Heart left ventricle (tissue), 16 donors: ENCODE measurements around the gene DLGAP1. TPM values are rescaled to one million over a fixed set of nuclear protein-coding genes. Genes with fewer than 3 reads are reported as not detected.

Experiments used
- ATAC-seq, 4 donors: fragments of 200-7000 bp; cut with Tn5 transposase; one replicate each; pipeline ENCODE4 v1.9.1; 2020 to 2022; ENCODE audit warnings: moderate library complexity in 4 of 4, mild to moderate bottlenecking in 3 of 4, moderate number of reproducible peaks in 1 of 4
- DNase-seq, 5 donors: peaks; one replicate each; pipeline ENCODE4 v3.0.0-alpha.2; 2020
- H3K27ac ChIP-seq, 12 donors: fragments of 200-600 bp; sonication (generic) in 4 of 12; one replicate each; pipeline versions ENCODE4 v1.5.0 to v1.8.0; 2016 to 2022; ENCODE audit warnings: mild to moderate bottlenecking in 2 of 12
- H3K27me3 ChIP-seq, 9 donors: fragments of 200-600 bp; sonication (generic) in 2 of 9; one replicate each; pipeline versions ENCODE4 v1.5.1 to v1.8.0; 2016 to 2022; ENCODE audit warnings: mild to moderate bottlenecking in 3 of 9
- H3K36me3 ChIP-seq, 9 donors: fragments of 200-600 bp; sonication (generic) in 2 of 9; one replicate each; pipeline versions ENCODE4 v1.5.0 to v1.8.0; 2018 to 2022; ENCODE audit warnings: mild to moderate bottlenecking in 2 of 9
- H3K4me1 ChIP-seq, 12 donors: fragments of 200-600 bp; sonication (generic) in 4 of 12; one replicate each; pipeline versions ENCODE4 v1.5.0 to v1.8.0; 2016 to 2022; ENCODE audit warnings: mild to moderate bottlenecking in 3 of 12
- H3K4me3 ChIP-seq, 12 donors: fragments of 200-600 bp; sonication (generic) in 4 of 12; one replicate each; pipeline versions ENCODE4 v1.5.0 to v1.8.0; 2017 to 2022; ENCODE audit warnings: mild to moderate bottlenecking in 9 of 12, moderate library complexity in 4 of 12
- H3K9me3 ChIP-seq, 12 donors: fragments of 200-600 bp; sonication (generic) in 4 of 12; one replicate each; pipeline versions ENCODE4 v1.5.0 to v1.8.0; 2016 to 2022; ENCODE audit warnings: mild to moderate bottlenecking in 1 of 12
- POLR2A ChIP-seq, 2 donors: fragments of 450-650 bp; IDR thresholded peaks; one replicate each; pipeline ENCODE4 v1.6.1; 2017; ENCODE audit warnings: antibody characterized with exemption in 2 of 2, mild to moderate bottlenecking in 2 of 2, moderate library complexity in 2 of 2
- WGBS, 4 donors: extraction: QIAGEN DNeasy Blood & Tissue Kit in 2 of 4; methylation state at CpG; one replicate each; pipeline versions ENCODE4 v1.1.5 to v1.1.7; 2013 to 2018; 5-methylcytosine and 5-hydroxymethylcytosine counted together
- intact Hi-C, 10 donors: fragments of 100-400 bp; cut with DNase I; formaldehyde crosslinking; loops; one replicate each; pipeline versions ENCODE4 v1.11.1 to v1.14.2; 2022
- polyA plus RNA-seq, 2 donors: library from polyadenylated mRNA; stranded (reverse); fragments of 200-250 nt; gene quantifications; one replicate each; pipeline ENCODE4 v1.2.3, GENCODE V29; 2013
- total RNA-seq, 9 donors: library from RNA; depleted of rRNA in 2 of 9; stranded (reverse); fragments of >200 nt in 2 of 9; fragmentation: NEBNext Ultra II Directional in 3 of 9; extraction: Animal tissue kit (Norgen Biotek cat#: 25700) in 3 of 9; gene quantifications; one replicate each; pipeline versions ENCODE4 v1.1.0 to v1.2.4, GENCODE V29; 2016 to 2023
- TF ChIP-seq, protein P1 (sequence below), 12 donors: fragments of 200-600 bp; sonication (generic) in 4 of 12; IDR thresholded peaks; one replicate each; pipeline versions ENCODE4 v1.5.0 to v1.8.0; 2018 to 2022; ENCODE audit warnings: antibody characterized with exemption in 12 of 12, mild to moderate bottlenecking in 5 of 12
- donor health status: ischemic (EF 13 %, LVEDD 7.1; RV severe dilation, severe dysfunction).
- donor health status: healthy with polysubstance abuse.
- donor health status: DM: no; HTN: yes; CAD: no.
- donor health status: DM: no; HTN: no; CAD: no.
- donor health status: ischemic (EF 25% LVEDD 6.9; RV normal size, moderate dysfunction).
- donor health status: ischemic (EF 25% LVEDD 5.7; RV mildly dilated, moderate dysfunction).
- donor health status: healthy.
- donor health status: DM: yes; HTN: yes; CAD: no.
- donor health status: ischemic (EF 35%, LVEDD 5.7; RV mildly dilated, moderate dysfunction).
- donor health status: nonischemic (EF 11% LVEDD 7.7; RV severe dilation, severe dysfunction).
- donor health status: DM: yes; HTN: yes; CAD: no.
- donor health status: PGD.
- donor health status: ischemic (EF 29% LVEDD 5.4; RV normal size, mild dysfunction).
- donor health status: nonischemic (EF 23%, LVEDD 6.1; RV moderate dilation, normal function).

Gene DLGAP1
- total and polyA plus RNA-seq, 11 donors, result 0.10 to 5.5 (median 0.40) TPM; not detected in 1

DNA sequence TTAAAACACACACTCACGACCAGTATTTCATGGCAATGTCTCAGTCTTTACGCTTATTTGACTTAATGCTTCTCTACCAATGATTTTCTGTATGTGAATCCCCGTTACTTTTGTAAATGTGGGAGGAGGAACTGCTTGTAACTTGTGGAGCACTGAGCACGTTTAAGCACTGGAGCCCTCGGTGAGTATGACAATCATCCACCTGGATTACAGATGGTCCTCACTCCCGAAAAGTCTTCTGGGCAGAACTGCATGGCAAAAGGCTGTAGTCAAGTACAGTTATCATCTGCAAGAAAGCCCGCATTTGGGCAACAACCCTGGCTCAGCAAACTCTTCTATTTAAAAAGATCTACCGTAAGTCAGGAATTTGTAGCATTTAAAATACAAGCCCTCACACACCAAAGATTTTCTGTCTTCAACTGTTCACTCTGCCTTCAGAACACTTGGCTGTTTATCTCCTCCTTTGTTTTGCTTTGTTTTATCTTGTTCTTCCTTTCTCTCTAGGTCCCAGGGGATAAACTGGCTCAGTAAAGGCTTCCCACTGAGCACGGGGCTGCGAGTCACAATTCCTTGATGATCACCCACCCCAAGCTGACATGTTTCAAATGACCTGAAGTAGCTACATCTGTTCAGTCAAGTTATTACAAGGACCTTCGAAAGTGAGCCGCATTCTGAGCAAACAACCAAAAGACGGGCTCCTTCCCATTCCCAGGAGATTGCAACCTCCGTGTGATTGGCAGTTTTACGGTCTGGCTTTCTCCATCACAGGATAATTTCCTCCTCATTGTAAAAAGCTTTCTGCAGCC is 102.2 kb downstream of the DLGAP1 start:
- 38 to 49% (median 43%) methylated on average over 15 of the region's 15 CpGs for WGBS, 4 donors
- TF ChIP-seq, protein P1, sequence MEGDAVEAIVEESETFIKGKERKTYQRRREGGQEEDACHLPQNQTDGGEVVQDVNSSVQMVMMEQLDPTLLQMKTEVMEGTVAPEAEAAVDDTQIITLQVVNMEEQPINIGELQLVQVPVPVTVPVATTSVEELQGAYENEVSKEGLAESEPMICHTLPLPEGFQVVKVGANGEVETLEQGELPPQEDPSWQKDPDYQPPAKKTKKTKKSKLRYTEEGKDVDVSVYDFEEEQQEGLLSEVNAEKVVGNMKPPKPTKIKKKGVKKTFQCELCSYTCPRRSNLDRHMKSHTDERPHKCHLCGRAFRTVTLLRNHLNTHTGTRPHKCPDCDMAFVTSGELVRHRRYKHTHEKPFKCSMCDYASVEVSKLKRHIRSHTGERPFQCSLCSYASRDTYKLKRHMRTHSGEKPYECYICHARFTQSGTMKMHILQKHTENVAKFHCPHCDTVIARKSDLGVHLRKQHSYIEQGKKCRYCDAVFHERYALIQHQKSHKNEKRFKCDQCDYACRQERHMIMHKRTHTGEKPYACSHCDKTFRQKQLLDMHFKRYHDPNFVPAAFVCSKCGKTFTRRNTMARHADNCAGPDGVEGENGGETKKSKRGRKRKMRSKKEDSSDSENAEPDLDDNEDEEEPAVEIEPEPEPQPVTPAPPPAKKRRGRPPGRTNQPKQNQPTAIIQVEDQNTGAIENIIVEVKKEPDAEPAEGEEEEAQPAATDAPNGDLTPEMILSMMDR (IDR thresholded peaks at IDR 0.05), result no peak
- TF ChIP-seq POLR2A (IDR thresholded peaks at IDR 0.05), result no peak
- Histone ChIP-seq H3K4me1 (no peaks in the 10 kb centered on the region), H3K36me3 (no peaks in the 10 kb centered on the region), H3K27me3 (peaks cover 0 to 4% (median 0%) of the 10 kb centered on the region in 9 donors), H3K4me3 (no peak overlapping the region), H3K9me3 (no peaks in the 10 kb centered on the region), H3K27ac (no peak overlapping the region)
- intact Hi-C loops, result no loop called here
- DNase-seq, result no peak
- ATAC-seq, result no peak

DNA sequence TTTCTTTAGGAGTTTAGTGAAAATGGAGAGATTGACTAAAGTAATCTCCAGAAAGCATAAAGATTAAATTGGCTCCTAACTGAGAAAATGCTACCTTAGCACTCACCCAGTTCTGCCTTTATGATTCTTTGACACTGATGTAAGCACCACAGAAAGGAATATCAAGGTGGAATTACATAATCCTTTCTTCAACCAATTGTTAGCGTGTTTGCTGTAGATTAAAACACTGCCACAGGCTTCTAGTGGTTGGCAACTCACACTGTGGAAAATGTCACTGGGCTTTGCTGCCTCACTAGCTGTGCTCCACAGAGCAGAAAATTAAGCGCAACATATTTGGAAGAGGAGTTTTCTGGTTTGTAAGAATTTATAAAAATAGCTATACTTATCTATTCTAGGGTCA is 104.1 kb downstream of the DLGAP1 start:
- ATAC-seq, result no peak
- Histone ChIP-seq H3K36me3 (no peaks in the 10 kb centered on the region), H3K9me3 (no peaks in the 10 kb centered on the region), H3K27me3 (peaks cover 0 to 4% (median 0%) of the 10 kb centered on the region in 9 donors), H3K4me1 (no peaks in the 10 kb centered on the region), H3K4me3 (no peak overlapping the region), H3K27ac (no peak overlapping the region)
- 75 to 82% (median 80%) methylated on average over 2 of the region's 2 CpGs for WGBS, 4 donors
- intact Hi-C loops, result no loop called here
- TF ChIP-seq, protein P1 (IDR thresholded peaks at IDR 0.05), result no peak
- no peak for TF ChIP-seq POLR2A (IDR thresholded peaks at IDR 0.05)
- no peak for DNase-seq

DNA sequence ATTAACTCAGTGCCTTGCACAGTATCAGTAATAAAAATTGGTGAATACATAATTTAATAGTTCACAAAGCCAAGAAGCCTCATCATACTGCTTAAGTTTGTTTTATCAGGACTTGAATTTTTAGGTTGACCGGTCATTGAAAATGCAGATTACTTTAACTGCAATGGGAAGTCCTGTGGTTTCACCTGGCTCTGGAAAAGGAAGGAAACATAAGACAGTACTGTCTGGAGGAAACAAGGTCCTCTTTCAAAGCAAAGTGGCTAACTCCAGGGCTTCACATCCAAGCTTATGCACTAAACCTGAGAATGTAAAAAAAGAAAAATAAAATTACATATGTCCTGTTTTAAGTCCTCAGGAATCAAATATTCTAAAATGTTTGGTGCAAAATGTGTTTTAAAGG is 119.7 kb downstream of the DLGAP1 start:
- TF ChIP-seq POLR2A (IDR thresholded peaks at IDR 0.05), result no peak
- TF ChIP-seq, protein P1 (IDR thresholded peaks at IDR 0.05), result no peak
- 61 to 80% (median 69%) methylated on average over 1 of the region's 1 CpG for WGBS, 4 donors
- no peak for DNase-seq

DNA sequence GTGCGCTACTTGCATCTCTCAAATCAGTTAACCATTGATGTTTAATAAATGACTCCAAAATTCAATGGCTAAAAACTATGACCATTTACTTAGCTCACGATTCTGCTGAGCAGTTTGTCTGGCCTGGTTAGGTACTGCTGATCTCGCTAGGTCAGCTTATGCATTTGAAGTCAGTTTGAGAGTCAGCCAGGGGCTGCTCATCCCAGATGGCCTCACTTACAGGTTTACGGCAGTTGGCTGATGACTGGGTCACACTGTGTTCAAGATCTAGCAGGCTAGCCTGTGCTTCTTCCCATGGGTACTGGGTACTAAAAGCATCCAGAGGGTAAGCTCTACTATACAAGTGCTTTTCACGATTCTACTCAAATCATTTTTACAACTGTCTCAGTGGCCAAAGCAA is 122.1 kb downstream of the DLGAP1 start:
- H3K27ac ChIP-seq, result no peak overlapping the region
- no peaks in the 10 kb centered on the region for H3K36me3 ChIP-seq
- DNase-seq (no peak), ATAC-seq (no peak)
- TF ChIP-seq, protein P1 (IDR thresholded peaks at IDR 0.05), result no peak
- TF ChIP-seq POLR2A (IDR thresholded peaks at IDR 0.05), result no peak
- no peak overlapping the region for H3K4me3 ChIP-seq
- H3K9me3 ChIP-seq, result no peaks in the 10 kb centered on the region
- intact Hi-C loops, result no loop called here
- 84 to 91% (median 87%) methylated on average over 5 of the region's 5 CpGs for WGBS, 4 donors
- no peaks in the 10 kb centered on the region for H3K4me1 ChIP-seq
- H3K27me3 ChIP-seq, result no peaks in the 10 kb centered on the region

More for the DNA sequence above, 119.7 kb downstream of the DLGAP1 start:
- Histone ChIP-seq H3K4me1 (no peaks in the 10 kb centered on the region), H3K27me3 (no peaks in the 10 kb centered on the region), H3K36me3 (no peaks in the 10 kb centered on the region), H3K27ac (no peak overlapping the region), H3K4me3 (no peak overlapping the region), H3K9me3 (no peaks in the 10 kb centered on the region)
- intact Hi-C loops, result no loop called here
- no peak for ATAC-seq
